Stimulated activated naive CD8-positive, alpha-beta T cell treated with anti-CD3 and anti-CD28 coated beads, Interleukin-15, amount 100 ng/mL, for 72 hours (primary cell): Measurements from ENCODE around the gene ZNF699.
"Not testable (repeated sequence)": the region's sequence is repeated elsewhere in the genome, so short reads cannot be mapped to it uniquely, and the experiment has no call there.

ENCODE experiments used
- ATAC-seq: fragments of 150-1000 bp; cut with Tn5 transposase; 2 replicates; pipeline ENCODE4 v1.10.0; 2021; ENCODE audit warnings: mild to moderate bottlenecking, moderate library complexity
- DNase-seq, 2 donors: peaks; one replicate each; pipeline ENCODE4 v3.0.0; 2021 to 2022
- H3K27ac Mint-ChIP-seq, 2 donors: one replicate each; pipeline ENCODE4 v1.8.0; 2022; ENCODE audit warnings: mild to moderate bottlenecking in 2 of 2, mixed read lengths in 2 of 2, moderate library complexity in 2 of 2
- H3K27me3 Mint-ChIP-seq: one replicate; pipeline ENCODE4 v1.8.0; 2022; ENCODE audit warnings: mixed read lengths
- H3K4me1 Mint-ChIP-seq: one replicate; pipeline ENCODE4 v1.8.0; 2022; ENCODE audit warnings: mild to moderate bottlenecking, mixed read lengths
- H3K4me3 Mint-ChIP-seq, 2 donors: one replicate each; pipeline ENCODE4 v1.8.0; 2022; ENCODE audit warnings: mild to moderate bottlenecking in 2 of 2, mixed read lengths in 2 of 2, moderate library complexity in 1 of 2
- H3K9me3 Mint-ChIP-seq, 2 donors: one replicate each; pipeline ENCODE4 v1.8.0; 2022; ENCODE audit warnings: mixed read lengths in 2 of 2

Gene ZNF699

GRCh38 chr19:9309139-9309973 is at the start of gene ZNF699:
Gene ZNF699 (minus strand): TSS chr19:9309838. CDS start chr19:9305119, 4,719 bp downstream.
- Mint-ChIP-seq H3K27me3 (no peaks in the 10 kb centered on the region), H3K4me1 (peaks cover 24% of the 10 kb centered on the region), H3K27ac (peak within 1 kb of the TSS; percentile 94 to 97), H3K4me3 (peak within 1 kb of the TSS; percentile 83 to 93), H3K9me3 (peaks cover 13 to 37% of the 10 kb centered on the region in 2 donors)
- DNase-seq (peak; percentile 97 to 99), ATAC-seq (peak; percentile 96)

DNA sequence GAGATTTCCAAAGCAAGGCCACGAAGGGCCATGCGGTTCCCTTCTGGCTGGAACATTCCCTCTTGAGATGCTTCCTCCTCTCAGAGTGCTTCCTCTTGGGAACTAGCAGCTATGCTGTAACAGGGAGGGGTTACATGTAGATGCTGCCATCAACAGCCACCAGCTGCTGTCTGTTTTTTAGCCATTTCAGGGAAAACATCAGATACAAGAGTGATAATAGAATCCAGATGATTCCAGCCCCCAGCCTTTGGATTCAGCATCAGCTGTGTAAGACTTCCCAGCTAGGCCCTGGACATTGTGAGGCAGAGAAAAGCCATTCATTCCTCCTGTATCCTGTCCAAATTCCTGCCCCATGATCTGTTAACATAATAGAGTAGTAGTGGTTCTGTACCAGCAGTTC is 45.0 kb upstream of the ZNF699 start:
- no peak overlapping the region for H3K4me3 Mint-ChIP-seq
- H3K9me3 Mint-ChIP-seq = peaks cover 29 to 41% of the 10 kb centered on the region in 2 donors
- H3K27me3 Mint-ChIP-seq = no peaks in the 10 kb centered on the region
- ATAC-seq (no peak), DNase-seq (no peak)
- H3K27ac Mint-ChIP-seq = no peak overlapping the region
- H3K4me1 Mint-ChIP-seq = no peaks in the 10 kb centered on the region

GRCh38 chr19:9353011-9353410 is 43.4 kb upstream of the ZNF699 start:
- Mint-ChIP-seq H3K4me3 (no peak overlapping the region), H3K9me3 (peaks cover 36 to 49% of the 10 kb centered on the region in 2 donors), H3K27me3 (no peaks in the 10 kb centered on the region), H3K4me1 (no peaks in the 10 kb centered on the region), H3K27ac (no peak overlapping the region)
- ATAC-seq (no peak), DNase-seq (no peak)

DNA sequence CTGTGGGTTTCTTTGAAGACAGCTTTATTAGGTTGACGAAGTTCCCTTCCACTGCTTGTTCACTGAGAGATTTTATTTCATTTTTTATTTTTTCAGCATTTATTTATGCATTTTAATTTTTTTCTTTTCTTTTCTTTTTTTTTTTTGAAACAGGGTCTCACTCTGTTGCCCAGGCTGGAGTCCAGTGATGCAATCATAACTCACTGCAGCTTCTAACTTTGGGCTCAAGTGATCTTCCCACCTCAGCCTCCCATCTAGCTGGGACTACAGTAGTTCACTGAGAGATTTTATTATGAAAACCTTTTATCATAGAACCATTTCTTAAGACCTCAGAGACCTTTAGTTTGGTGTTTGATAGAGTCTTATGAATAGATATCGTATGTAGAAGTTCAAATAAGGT is 42.9 kb upstream of the ZNF699 start:
- no peaks in the 10 kb centered on the region for H3K4me1 Mint-ChIP-seq
- ATAC-seq (no peak), DNase-seq (no peak)
- H3K27me3 Mint-ChIP-seq = no peaks in the 10 kb centered on the region
- no peak overlapping the region for H3K27ac Mint-ChIP-seq
- peaks cover 33 to 48% of the 10 kb centered on the region in 2 donors for H3K9me3 Mint-ChIP-seq
- H3K4me3 Mint-ChIP-seq = no peak overlapping the region

DNA sequence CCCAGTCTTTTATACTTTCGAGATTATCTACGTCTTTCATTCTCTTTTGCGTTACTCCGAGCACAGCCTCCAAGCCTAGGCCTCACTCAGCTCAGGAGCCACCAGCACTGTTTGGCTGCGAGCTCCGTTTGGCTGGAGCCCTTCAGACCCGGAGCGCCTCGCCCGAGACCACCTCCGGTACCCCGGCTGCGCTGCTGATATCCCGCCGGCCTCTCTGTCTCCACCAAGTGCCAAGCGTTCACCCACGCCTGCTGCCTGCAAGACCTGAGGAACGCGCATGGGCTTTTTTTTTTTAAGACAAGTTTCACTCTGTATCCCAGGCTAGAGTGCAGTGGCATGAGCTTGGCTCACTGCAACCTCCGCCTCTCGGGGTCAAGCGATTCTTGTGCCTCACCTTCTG is 39.0 kb upstream of the ZNF699 start:
- Mint-ChIP-seq H3K27me3 (no peaks in the 10 kb centered on the region), H3K4me3 (no peak overlapping the region), H3K9me3 (peaks cover 34 to 45% of the 10 kb centered on the region in 2 donors), H3K4me1 (no peaks in the 10 kb centered on the region), H3K27ac (no peak overlapping the region)
- ATAC-seq (no peak), DNase-seq (no peak)

- Mint-ChIP-seq H3K27ac (no peak overlapping the region), H3K4me3 (no peak overlapping the region), H3K27me3 (no peaks in the 10 kb centered on the region), H3K9me3 (peaks cover 38 to 48% of the 10 kb centered on the region in 2 donors), H3K4me1 (no peaks in the 10 kb centered on the region)
- ATAC-seq (no peak), DNase-seq (no peak)
Observed at GRCh38 chr19:9348253-9348652, 38.6 kb upstream of the ZNF699 start.

DNA sequence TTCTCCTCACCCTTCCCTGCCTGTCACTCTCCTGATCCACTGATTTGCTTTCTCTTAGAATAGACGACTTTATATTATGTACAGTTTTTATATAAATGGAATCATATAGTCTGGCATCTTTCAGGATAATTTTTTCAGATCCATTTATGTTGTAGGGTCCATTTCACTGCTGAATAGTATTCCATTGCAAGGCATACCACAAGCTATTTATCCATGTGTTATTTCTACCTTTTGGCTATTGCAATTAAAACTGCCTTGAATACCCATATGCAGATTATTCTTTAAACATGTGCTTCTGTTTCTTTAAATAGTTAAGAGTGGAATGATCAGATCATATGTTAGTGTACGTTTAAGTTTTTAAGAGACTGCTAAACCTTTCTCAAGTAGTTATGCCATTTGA is 35.4 kb upstream of the ZNF699 start:
- ATAC-seq (no peak), DNase-seq (no peak)
- no peak overlapping the region for H3K27ac Mint-ChIP-seq
- H3K4me3 Mint-ChIP-seq = no peak overlapping the region
- peaks cover 49 to 55% of the 10 kb centered on the region in 2 donors for H3K9me3 Mint-ChIP-seq
- H3K27me3 Mint-ChIP-seq = no peaks in the 10 kb centered on the region
- no peaks in the 10 kb centered on the region for H3K4me1 Mint-ChIP-seq

- Mint-ChIP-seq H3K27me3 (no peaks in the 10 kb centered on the region), H3K4me3 (no peak overlapping the region), H3K4me1 (no peaks in the 10 kb centered on the region), H3K27ac (no peak overlapping the region), H3K9me3 (peaks cover 45 to 54% of the 10 kb centered on the region in 2 donors)
- DNase-seq = no peak
- no peak for ATAC-seq
Observed at GRCh38 chr19:9342610-9343304, 33.1 kb upstream of the ZNF699 start.

- H3K4me3 Mint-ChIP-seq = no peak overlapping the region
- no peak overlapping the region for H3K27ac Mint-ChIP-seq
- H3K4me1 Mint-ChIP-seq = peaks cover 8% of the 10 kb centered on the region
- no peak for ATAC-seq
- H3K9me3 Mint-ChIP-seq = peaks cover 35 to 48% of the 10 kb centered on the region in 2 donors
- H3K27me3 Mint-ChIP-seq = no peaks in the 10 kb centered on the region
- DNase-seq = no peak
Observed at GRCh38 chr19:9329999-9330398, 20.4 kb upstream of the ZNF699 start.

- Mint-ChIP-seq H3K9me3 (peaks cover 32 to 42% of the 10 kb centered on the region in 2 donors), H3K27ac (peak overlapping the region; percentile 98), H3K4me3 (peak overlapping the region; percentile 95 to 96), H3K27me3 (no peaks in the 10 kb centered on the region), H3K4me1 (peaks cover 24% of the 10 kb centered on the region)
- ATAC-seq (no peak), DNase-seq (no peak)
Observed at GRCh38 chr19:9324584-9324962, 14.9 kb upstream of the ZNF699 start.

DNA sequence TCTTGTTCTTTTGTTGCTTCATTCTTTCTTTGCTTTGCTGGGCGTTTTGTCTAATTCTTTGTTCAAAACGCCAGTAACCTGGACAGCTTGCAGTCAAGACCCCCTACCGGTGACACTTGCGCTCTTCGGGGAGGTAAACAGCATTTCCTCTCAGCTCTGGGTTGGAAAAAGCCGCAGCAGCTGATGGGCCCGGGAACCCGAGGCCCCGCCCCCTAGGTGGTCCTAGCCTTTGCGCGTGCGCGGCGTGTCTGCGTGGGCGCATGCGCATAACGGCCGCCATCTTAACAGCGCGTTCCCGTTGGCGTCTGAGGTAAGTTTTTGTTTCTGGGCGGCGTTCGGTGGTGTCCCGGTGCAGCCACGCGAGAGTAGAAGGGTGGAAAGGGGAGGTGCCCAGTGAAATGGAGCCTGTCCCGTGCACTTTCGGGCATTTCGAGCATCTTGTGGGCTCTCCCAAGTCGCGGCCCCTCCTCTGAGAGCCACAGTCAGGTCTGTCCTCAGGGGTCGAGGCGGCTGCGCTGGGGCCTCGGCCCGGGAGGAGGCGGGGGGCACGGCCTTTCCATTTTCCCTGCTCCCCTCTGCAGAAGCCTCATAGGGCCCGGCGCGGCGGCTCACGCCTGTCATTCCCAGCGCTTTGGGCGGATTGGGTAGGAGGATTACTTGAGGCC is 14.4 kb upstream of the ZNF699 start, which contains the start of gene ZNF559:
Gene ZNF559 (plus strand): TSS at position 261 of the 665 bp plus-strand sequence. CDS start 14,371 bp downstream, outside the sequence.
- no peaks in the 10 kb centered on the region for H3K27me3 Mint-ChIP-seq
- ATAC-seq (peak; percentile 98), DNase-seq (peak; percentile 96 to 98)
- peak within 1 kb of the TSS; percentile 98 for H3K27ac Mint-ChIP-seq
- peaks cover 32 to 42% of the 10 kb centered on the region in 2 donors for H3K9me3 Mint-ChIP-seq
- peaks cover 24% of the 10 kb centered on the region for H3K4me1 Mint-ChIP-seq
- peak within 1 kb of the TSS; percentile 95 to 96 for H3K4me3 Mint-ChIP-seq

- Mint-ChIP-seq H3K9me3 (peaks cover 32 to 42% of the 10 kb centered on the region in 2 donors), H3K27ac (peak overlapping the region; percentile 98)
- peak in 1 of 2 donors; percentile 79 for DNase-seq
Observed at GRCh38 chr19:9323557-9323918, 13.9 kb upstream of the ZNF699 start.

DNA sequence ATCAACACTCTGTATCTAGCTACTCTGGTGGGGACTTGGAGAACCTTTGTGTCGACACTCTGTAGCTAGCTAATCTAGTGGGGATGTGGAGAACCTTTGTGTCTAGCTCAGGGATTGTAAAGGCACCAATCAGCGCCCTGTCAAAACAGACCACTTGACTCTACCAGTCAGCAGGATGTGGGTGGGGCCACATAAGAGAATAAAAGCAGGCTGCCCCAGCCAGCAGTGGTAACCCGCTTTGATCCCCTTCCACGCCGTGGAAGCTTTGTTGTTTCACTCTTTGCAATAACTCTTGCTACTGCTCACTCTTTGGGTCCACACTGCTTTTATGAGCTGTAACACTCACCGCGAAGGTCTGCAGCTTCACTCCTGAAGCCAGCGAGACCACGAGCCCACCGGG is 12.6 kb upstream of the ZNF699 start:
- not testable (repeated sequence) for H3K27me3 Mint-ChIP-seq, DNase-seq, H3K27ac Mint-ChIP-seq, ATAC-seq
- Mint-ChIP-seq H3K4me3 (peak overlapping the region in 1 of 2 donors; percentile 55), H3K9me3 (peaks cover 22 to 39% of the 10 kb centered on the region in 2 donors), H3K4me1 (peaks cover 20% of the 10 kb centered on the region)

More at GRCh38 chr19:9323557-9323918, 13.9 kb upstream of the ZNF699 start:
- Mint-ChIP-seq H3K27me3 (no peaks in the 10 kb centered on the region), H3K4me3 (peak overlapping the region; percentile 95 to 96), H3K4me1 (peaks cover 24% of the 10 kb centered on the region)
- peak; percentile 73 for ATAC-seq

DNA sequence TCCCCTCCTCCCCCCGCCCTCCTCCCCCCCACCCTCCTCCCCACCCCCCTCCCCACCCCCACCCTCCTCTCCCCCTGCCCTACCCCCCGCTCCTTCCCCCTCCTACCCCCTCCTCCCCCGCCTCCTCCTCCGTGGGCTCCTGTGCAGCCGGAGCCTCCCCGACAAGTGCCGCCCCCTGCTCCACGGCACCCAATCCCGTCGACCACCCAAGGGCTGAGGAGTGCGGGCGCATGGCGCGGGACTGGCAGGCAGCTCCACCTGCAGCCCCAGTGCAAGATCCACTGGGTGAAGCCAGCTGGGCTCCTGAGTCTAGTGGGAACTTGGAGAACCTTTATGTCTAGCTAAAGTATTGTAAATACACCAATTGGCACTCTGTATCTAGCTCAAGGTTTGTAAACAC is 12.1 kb upstream of the ZNF699 start:
- DNase-seq, H3K4me3 Mint-ChIP-seq, H3K27me3 Mint-ChIP-seq, H3K27ac Mint-ChIP-seq, ATAC-seq: not testable (repeated sequence)
- H3K4me1 Mint-ChIP-seq = peaks cover 20% of the 10 kb centered on the region
- H3K9me3 Mint-ChIP-seq = peaks cover 22 to 44% of the 10 kb centered on the region in 2 donors

GRCh38 chr19:9321338-9321737 is 11.7 kb upstream of the ZNF699 start:
- no peak for DNase-seq
- Mint-ChIP-seq H3K9me3 (peaks cover 22 to 48% of the 10 kb centered on the region in 2 donors), H3K4me1 (peaks cover 20% of the 10 kb centered on the region), H3K27me3 (no peaks in the 10 kb centered on the region), H3K4me3 (no peak overlapping the region), H3K27ac (no peak overlapping the region)
- no peak for ATAC-seq
